Gastrocnemius medialis (tissue), 4 donors: ENCODE measurements around the gene MYO1G. TPM values are rescaled to one million over a fixed set of nuclear protein-coding genes. Genes with fewer than 3 reads are reported as not detected.
A peak's percentile ranks its signal among the peaks of the same experiment; 100 is the strongest.

ENCODE experiments used
- ATAC-seq, 2 donors: fragments of 150-250 bp; one replicate each; pipeline ENCODE4 v1.9.1; 2016
- DNase-seq, 2 donors: peaks; one replicate each; pipeline ENCODE4 v3.0.0-alpha.2; 2019
- H3K27ac ChIP-seq, 4 donors: fragments of 200-600 bp; sonication (generic); 1 replicate in 1 of 4; 2 replicates in 3 of 4; pipeline ENCODE4 v1.5.1; 2016 to 2018; ENCODE audit warnings: mild to moderate bottlenecking in 2 of 4, moderate library complexity in 1 of 4
- H3K27me3 ChIP-seq, 3 donors: fragments of 200-600 bp; sonication (generic) in 2 of 3; 1 replicate in 1 of 3; 2 replicates in 2 of 3; pipeline versions ENCODE4 v1.5.1 to v1.6.0; 2016 to 2019; ENCODE audit warnings: mild to moderate bottlenecking in 1 of 3, moderate library complexity in 1 of 3
- H3K36me3 ChIP-seq, 2 donors: fragments of 200-600 bp; sonication (generic) in 1 of 2; one replicate each; pipeline ENCODE4 v1.5.1; 2017 to 2018
- H3K4me1 ChIP-seq, 2 donors: fragments of 200-600 bp; sonication (generic) in 1 of 2; one replicate each; pipeline ENCODE4 v1.5.1; 2016 to 2017; ENCODE audit warnings: mild to moderate bottlenecking in 2 of 2
- H3K4me3 ChIP-seq, 4 donors: fragments of 200-600 bp; sonication (generic) in 3 of 4; 1 replicate in 1 of 4; 2 replicates in 3 of 4; pipeline ENCODE4 v1.5.1; 2016 to 2019; ENCODE audit warnings: mild to moderate bottlenecking in 2 of 4
- H3K9me3 ChIP-seq, 3 donors: fragments of 200-600 bp; sonication (generic) in 2 of 3; 1 replicate in 1 of 3; 2 replicates in 2 of 3; pipeline ENCODE4 v1.5.1; 2016 to 2019
- POLR2A ChIP-seq, 2 donors: fragments of 450-650 bp; IDR thresholded peaks; one replicate each; pipeline ENCODE4 v1.6.1; 2017; ENCODE audit warnings: antibody characterized with exemption in 2 of 2, mild to moderate bottlenecking in 2 of 2, moderate library complexity in 2 of 2
- in situ Hi-C, 4 donors: fragments of 200-750 bp; cut with MboI; loops; one replicate each; pipeline versions ENCODE4 v1.15.0 to v1.8.0; 2017; ENCODE audit warnings: low sequenced_read_pairs in 4 of 4
- intact Hi-C: fragments of 100-400 bp; cut with DNase I; formaldehyde crosslinking; loops from one replicate; pipeline ENCODE4 v1.15.1; 2023; ENCODE audit warnings: low total_unique reads
- total RNA-seq, 4 donors: library from RNA; depleted of rRNA; stranded (reverse); fragments of >200 nt; gene quantifications; one replicate each; pipeline versions ENCODE4 v1.1.0 to v1.2.3, GENCODE V29; 2016
- TF ChIP-seq, protein P1 (sequence below), 5 experiments: fragments of 450-650 bp in 3 of 5; fragments of 200-600 bp in 2 of 5; sonication (generic) in 2 of 5; IDR thresholded peaks in 4 of 5; conservative IDR thresholded peaks in 1 of 5; 1 replicate in 4 of 5; 2 replicates in 1 of 5; pipeline ENCODE4 v1.5.1; 2016 to 2019; ENCODE audit warnings: antibody characterized with exemption in 5 of 5, mild to moderate bottlenecking in 3 of 5, moderate library complexity in 3 of 5

MYO1G gene
- total RNA-seq, 4 donors from 2014 or later: 0.61 to 1.4 (median 1.3) TPM; not detected in 1

DNA sequence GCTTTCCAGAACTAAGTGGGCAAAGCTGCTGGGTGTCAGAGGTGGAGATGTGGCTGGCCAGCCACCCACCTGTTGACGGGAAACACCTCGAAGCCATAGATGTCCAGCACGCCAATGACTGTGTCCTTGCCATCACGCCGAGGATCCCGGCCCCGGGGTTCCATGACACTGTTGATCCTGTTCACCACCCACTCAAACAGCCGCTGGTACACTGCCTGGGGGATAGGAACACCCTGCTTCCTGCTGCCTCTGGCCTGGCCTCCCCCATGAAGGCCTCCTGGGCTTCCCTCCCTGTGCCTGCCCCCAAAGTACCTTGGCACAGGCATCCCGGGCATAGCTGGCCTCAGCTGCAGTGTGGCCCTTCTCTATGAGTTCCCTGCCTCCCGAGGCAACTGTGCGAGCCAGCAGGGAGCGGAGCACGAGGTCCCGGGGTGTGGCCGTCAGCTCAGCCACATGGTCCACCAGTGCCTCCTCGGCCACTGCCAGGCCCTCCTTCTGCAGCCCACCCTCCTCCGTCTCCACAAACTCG lies 8.2 kb downstream of the MYO1G start:
- DNase-seq (no peak), ATAC-seq (no peak)
- no peak overlapping the region for H3K27ac ChIP-seq
- TF ChIP-seq POLR2A (IDR thresholded peaks at IDR 0.05): no peak
- TF ChIP-seq, protein P1, sequence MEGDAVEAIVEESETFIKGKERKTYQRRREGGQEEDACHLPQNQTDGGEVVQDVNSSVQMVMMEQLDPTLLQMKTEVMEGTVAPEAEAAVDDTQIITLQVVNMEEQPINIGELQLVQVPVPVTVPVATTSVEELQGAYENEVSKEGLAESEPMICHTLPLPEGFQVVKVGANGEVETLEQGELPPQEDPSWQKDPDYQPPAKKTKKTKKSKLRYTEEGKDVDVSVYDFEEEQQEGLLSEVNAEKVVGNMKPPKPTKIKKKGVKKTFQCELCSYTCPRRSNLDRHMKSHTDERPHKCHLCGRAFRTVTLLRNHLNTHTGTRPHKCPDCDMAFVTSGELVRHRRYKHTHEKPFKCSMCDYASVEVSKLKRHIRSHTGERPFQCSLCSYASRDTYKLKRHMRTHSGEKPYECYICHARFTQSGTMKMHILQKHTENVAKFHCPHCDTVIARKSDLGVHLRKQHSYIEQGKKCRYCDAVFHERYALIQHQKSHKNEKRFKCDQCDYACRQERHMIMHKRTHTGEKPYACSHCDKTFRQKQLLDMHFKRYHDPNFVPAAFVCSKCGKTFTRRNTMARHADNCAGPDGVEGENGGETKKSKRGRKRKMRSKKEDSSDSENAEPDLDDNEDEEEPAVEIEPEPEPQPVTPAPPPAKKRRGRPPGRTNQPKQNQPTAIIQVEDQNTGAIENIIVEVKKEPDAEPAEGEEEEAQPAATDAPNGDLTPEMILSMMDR (IDR thresholded peaks at IDR 0.05 in 4 of 5, conservative IDR thresholded peaks at IDR 0.05 in 1 of 5): no peak
- H3K4me1 ChIP-seq: no peaks in the 10 kb centered on the region
- no peaks in the 10 kb centered on the region for H3K27me3 ChIP-seq
- intact Hi-C loops: no loop called here
- H3K36me3 ChIP-seq: no peaks in the 10 kb centered on the region
- in situ Hi-C loops: no loop called here
- H3K9me3 ChIP-seq: no peaks in the 10 kb centered on the region
- no peak overlapping the region for H3K4me3 ChIP-seq

DNA sequence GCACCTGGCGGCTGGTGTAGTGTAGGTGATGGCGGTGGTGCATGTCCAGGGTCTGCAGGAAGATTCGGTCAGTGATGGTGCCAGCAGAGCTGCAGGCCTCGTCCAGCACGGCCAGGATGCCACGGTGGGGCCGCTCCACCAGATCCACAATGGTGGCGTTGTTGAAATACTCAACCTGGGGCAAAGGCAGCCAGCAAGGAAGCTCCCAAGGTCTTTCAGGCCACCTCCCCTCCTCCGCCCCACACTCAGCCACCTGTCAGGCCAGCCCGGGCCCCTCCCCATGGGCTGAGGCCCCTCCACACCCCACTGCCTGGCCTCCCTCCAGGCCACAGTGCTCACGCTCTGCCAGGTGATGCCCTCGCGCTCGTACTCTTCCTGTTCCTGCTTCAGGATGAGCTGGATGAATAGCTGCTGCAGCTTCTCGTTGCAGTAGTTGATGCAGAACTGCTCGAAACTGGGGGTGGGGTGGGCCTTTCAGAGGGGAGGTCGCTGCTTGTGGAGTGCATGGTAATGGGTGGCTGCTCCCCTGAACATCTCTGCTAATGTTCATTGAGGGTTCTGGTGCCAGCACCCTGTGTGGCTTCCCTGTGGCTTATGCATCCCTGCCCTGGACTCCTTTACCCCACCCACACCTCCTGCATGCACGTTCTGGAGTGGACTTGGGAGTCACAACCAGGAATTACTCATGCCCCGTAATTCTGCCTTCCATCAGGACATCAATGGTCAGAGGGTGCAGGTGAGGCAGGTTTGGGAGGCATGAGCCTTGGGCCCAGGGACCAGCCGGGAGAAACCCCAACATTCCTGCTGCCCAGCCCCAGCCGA lies 8.9 kb downstream of the MYO1G start:
- Histone ChIP-seq H3K36me3 (no peaks in the 10 kb centered on the region), H3K9me3 (no peaks in the 10 kb centered on the region), H3K4me3 (no peak overlapping the region), H3K27ac (no peak overlapping the region), H3K27me3 (no peaks in the 10 kb centered on the region), H3K4me1 (no peaks in the 10 kb centered on the region)
- DNase-seq (no peak), ATAC-seq (no peak)
- TF ChIP-seq, protein P1 (IDR thresholded peaks at IDR 0.05 in 4 of 5, conservative IDR thresholded peaks at IDR 0.05 in 1 of 5): no peak
- no peak for TF ChIP-seq POLR2A (IDR thresholded peaks at IDR 0.05)
- intact Hi-C loops: no loop called here
- in situ Hi-C loops: no loop called here

DNA sequence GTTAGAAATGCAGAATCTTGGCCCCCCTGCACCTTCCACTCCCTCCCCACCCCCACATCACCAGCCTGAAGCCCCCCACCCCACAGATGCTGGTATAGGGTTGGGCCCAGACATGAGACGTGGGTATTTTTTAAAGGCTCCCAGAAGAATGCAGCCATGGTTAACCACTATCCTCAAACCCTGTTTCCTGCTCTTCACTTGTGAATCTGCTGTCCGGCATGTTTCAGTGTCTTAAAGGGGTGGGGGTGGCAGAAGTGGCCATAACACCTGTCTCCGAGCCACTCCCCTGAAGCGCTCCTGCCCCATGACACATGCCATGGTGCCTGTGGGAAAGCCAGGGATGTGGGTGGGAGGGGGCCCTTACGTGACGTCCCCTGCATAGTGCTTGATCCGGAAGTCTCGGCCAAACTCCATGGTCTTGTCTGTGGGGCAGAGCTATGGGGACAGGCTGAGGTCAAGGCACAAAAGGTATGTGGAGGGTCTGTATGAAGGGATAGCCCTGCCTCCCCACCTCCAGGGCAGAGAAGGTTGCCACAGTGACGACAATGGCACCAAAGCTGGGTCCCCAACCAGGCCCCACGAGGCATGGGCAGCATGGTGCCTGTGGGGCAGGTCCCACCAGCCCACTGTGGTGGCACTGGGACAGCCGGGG lies 9.6 kb downstream of the MYO1G start:
- Histone ChIP-seq H3K27ac (no peak overlapping the region), H3K36me3 (no peaks in the 10 kb centered on the region), H3K4me1 (no peaks in the 10 kb centered on the region), H3K27me3 (no peaks in the 10 kb centered on the region), H3K9me3 (no peaks in the 10 kb centered on the region), H3K4me3 (no peak overlapping the region)
- DNase-seq (no peak), ATAC-seq (no peak)
- intact Hi-C loops (no loop called here), in situ Hi-C loops (no loop called here)
- TF ChIP-seq, protein P1 (IDR thresholded peaks at IDR 0.05 in 4 of 5, conservative IDR thresholded peaks at IDR 0.05 in 1 of 5): no peak
- no peak for TF ChIP-seq POLR2A (IDR thresholded peaks at IDR 0.05)

DNA sequence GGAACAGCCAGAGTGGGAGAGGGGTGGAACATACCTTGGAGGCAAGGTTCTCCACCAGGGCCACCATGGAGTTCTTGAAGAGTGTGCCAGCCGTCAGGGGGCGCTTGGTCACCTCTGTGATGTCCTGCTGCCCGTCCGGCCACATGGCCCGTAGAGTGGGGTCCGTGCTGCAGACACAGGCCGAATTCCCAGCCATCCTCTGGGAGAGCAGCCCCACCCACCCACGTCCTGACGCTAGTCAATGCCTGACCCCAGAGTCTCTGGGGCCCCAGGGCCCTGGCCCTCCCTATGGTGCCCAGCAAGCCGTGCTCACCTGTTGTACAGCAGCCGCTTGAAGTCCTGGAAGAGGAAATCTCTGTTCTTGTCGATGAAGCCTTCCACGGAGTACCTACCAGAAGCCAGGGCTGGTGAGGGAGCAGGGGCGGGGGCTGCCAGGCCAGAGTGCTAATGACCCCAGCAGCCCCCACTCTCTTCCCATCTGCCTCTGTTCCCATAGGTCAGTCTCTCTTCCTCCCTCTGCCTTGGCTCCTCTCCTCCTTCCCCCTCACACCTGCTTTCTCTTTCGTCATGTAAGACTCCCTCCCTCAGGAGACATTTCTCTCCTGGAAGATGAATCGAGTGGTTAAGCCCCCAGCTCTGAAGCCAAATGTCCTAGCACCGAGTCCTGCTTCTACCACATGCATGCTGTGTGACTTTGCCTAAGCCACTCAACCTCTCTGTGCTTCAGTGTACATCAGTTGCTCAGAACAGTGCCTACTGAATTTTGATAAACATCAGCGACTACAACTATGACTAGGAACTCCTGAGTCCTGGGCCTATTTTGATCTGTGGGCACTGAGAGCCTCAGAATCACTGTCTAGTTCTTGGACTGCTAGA lies 11.0 kb downstream of the MYO1G start:
- DNase-seq (peak in 1 of 2 donors; percentile 11), ATAC-seq (no peak)
- Histone ChIP-seq H3K4me3 (no peak overlapping the region), H3K36me3 (no peaks in the 10 kb centered on the region), H3K4me1 (no peaks in the 10 kb centered on the region), H3K27ac (no peak overlapping the region), H3K27me3 (no peaks in the 10 kb centered on the region), H3K9me3 (no peaks in the 10 kb centered on the region)
- intact Hi-C loops (no loop called here), in situ Hi-C loops (no loop called here)
- TF ChIP-seq POLR2A (IDR thresholded peaks at IDR 0.05): no peak
- TF ChIP-seq, protein P1 (IDR thresholded peaks at IDR 0.05 in 4 of 5, conservative IDR thresholded peaks at IDR 0.05 in 1 of 5): peak in 1 of 5 experiments; percentile 25
